SK-MEL-5 (cell line): ENCODE results near the gene NDE1. TPM values are rescaled to one million over a fixed set of nuclear protein-coding genes. Genes with fewer than 3 reads are reported as not detected.
A peak's percentile ranks its signal among the peaks of the same experiment; 100 is the strongest.
"Not testable (repeated sequence)": the region's sequence is repeated elsewhere in the genome, so short reads cannot be mapped to it uniquely, and the experiment has no call there.

ENCODE experiments used
- DNase-seq: peaks from one replicate; pipeline ENCODE4 v3.0.0-alpha.2; 2016; ENCODE audit warnings: low read depth, low spot score
- in situ Hi-C: cut with HindIII; loops from 2 replicates; pipeline ENCODE4 v1.10.0; 2016; ENCODE audit warnings: low sequenced_read_pairs, high pct_unique_total_duplicates, low pct_unique_long_range_greater_than_20kb
- polyA plus RNA-seq, 2 experiments: library from polyadenylated mRNA; depleted of rRNA; stranded (reverse); fragments of >200 nt; gene quantifications; 2 replicates each; pipeline ENCODE4 v1.2.3, GENCODE V29; 2015
- total RNA-seq: library from RNA; depleted of rRNA; stranded (reverse); fragments of >200 nt; shearing (Covaris generic); gene quantifications from 2 replicates; pipeline ENCODE4 v1.2.3, GENCODE V29; 2014; rRNA removed

NDE1 gene, protein sequence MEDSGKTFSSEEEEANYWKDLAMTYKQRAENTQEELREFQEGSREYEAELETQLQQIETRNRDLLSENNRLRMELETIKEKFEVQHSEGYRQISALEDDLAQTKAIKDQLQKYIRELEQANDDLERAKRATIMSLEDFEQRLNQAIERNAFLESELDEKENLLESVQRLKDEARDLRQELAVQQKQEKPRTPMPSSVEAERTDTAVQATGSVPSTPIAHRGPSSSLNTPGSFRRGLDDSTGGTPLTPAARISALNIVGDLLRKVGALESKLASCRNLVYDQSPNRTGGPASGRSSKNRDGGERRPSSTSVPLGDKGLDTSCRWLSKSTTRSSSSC
- total RNA-seq, result 23.5 and 30.2 TPM in 2 replicates
- 66.5 and 68.3 TPM in 2 replicates for polyA plus RNA-seq (2015; cell fraction: cytosol; rRNA removed)
- polyA plus RNA-seq (2015; cell fraction: nucleus; rRNA removed), result 20.6 TPM in 2 replicates

DNA sequence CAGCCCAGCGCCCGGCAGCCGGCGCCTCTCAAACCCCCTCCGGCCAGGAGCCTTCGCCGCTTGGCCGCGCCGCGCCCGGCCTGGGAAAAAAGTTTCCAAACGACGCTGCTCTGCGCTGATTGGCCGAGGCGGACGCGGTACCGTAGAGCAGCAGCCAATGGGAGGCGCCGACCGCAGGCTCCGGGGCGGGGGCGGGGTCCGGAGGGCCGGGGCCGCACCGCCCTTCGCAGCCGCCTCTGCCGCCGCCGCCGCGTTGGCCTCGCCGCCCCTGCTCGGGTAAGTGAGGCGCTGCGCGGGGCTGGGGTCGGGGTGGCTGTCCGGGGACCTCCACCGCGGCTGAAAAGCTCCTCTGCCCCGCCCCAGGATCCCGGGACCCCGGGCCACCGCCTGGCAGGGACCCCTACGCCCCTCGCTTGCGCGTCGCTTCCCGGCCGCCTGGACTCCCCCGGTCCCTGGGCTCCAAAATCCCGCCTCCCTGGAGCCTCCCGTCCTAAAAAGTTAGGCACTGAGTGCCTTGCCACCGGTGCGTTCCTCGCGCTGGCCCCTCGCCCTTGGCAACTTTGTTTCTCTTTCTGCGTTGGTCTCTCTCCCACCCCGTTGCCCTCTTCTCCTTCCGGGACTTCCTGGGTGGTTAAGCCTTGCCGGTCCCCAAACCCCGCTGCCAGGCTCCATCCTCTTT lies at the start of gene NDE1:
Gene NDE1 (plus strand): TSS at position 227 of the 679 bp plus-strand sequence. CDS start 14,534 bp downstream, outside the sequence.
- in situ Hi-C loops, result no loop called here
- DNase-seq, result peak; percentile 90

DNA sequence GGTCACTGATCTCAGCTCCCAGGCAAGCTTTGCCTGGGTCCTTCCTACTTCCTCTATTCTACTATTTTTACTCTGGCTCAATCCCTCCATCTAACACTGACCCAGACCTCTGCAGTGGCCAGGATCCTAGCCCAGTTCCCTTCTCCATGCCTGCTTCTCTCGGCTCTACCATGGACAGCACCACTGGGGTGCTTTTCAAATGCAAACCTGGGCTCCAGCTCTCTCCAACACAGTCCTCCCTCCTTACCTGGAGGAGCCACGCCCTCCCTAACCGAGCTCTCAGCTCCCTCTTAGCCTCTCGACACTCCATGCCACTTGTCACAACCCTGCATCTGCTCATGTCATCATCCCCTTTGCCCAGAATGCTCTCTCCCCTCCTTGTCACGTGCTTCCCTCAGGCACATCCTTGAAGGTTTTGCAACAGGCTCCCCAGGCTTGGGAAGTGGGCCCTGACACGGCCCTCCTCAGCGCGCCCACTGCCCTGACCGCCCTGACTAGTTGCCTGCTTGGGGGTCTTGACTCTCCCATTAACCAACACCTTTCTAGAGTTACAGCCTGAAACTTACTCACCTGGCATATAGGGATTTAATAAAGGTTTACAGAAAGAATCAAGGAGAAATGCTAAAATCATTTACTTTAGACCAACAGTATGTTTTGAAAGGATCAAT lies 48.7 kb upstream of the NDE1 start:
- in situ Hi-C loops, result no loop called here
- DNase-seq, result no peak

GRCh38 chr16:15602285-15603044 lies 47.6 kb upstream of the NDE1 start:
- in situ Hi-C loops, result no loop called here

DNA sequence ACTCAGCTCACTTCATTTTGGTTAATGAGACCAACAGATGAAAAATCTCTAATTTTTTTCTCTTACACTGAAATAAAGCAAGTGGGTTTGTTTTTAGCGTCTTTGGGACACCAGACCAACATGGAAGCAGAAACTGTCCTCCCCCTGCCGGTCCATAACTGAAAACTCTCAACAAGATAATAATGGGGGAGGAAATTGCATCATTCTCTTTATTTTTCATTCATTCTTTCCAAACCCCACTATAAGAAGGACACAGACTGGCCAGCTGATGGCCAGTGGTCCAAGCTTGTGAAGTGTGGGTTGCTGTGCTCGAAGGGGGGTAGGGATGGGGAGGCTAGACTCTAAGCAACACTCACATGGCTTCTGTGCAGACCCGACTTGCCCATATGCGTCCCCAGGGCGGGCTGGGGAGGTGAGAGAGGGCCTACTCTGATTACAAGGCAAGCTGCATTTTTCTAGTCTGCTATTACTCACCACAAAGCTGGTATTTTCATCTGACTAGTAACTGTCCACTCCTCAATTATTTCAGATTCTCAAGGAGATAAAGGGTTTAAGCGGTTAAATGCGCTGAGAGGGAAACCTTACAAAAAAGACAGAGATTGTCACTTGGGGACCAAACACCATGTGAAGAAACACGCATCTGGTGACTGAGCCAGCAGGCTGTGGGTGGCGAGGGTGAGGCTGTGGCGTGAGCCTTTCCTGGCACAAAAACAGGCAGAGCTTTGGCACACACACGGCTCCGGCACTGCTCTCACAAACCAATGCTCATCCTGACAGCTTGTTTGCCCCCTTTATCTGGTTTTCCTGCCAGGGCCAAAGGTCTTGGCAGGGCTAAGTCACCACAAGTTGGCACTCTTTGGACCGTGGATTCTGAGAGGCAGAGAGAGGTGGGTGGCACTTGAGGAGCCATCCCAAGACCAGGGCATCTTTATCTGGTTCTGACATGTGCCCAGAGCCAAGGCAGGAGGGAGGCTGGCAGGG lies 45.3 kb upstream of the NDE1 start:
- in situ Hi-C loops, result no loop called here

More at GRCh38 chr16:15602285-15603044, 47.6 kb upstream of the NDE1 start:
- no peak for DNase-seq

GRCh38 chr16:15605839-15606517 lies 44.1 kb upstream of the NDE1 start:
- in situ Hi-C loops, result no loop called here

More for the DNA sequence above, 45.3 kb upstream of the NDE1 start:
- no peak for DNase-seq

DNA sequence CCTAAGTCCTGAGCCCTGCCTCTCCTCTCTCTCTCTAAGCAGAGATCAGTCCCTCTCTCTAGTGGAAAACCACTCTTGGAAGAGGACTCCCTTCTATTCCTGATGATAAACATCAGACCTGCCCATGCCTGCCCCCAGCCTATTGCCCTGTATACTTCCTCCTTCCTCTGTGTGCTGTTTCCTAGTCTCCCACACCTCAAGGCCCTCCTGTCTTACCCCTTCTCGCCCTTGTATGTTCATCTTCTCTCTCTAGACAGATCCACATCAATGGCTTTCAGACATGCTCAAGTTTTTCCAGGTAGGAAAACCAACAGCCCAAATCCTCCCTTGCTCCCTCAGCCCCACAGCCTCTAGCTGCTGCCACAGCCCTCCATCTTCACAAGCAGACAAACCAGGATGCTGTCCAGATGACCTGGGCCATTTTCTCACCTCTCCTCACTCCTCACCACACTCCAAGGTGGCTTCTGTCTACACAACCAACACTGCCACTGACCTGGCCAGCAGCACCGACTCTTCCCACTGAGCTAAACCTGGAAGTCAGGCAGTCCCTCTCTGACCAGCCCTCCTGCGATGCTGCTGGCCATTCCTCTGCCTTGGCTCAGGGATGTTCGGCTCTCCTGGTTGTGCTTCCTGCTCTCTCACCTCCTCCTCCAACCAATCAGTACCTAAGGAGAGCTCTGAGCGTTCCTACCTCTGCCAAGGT lies 43.4 kb upstream of the NDE1 start:
- in situ Hi-C loops, result no loop called here

More at GRCh38 chr16:15605839-15606517, 44.1 kb upstream of the NDE1 start:
- DNase-seq, result no peak

DNA sequence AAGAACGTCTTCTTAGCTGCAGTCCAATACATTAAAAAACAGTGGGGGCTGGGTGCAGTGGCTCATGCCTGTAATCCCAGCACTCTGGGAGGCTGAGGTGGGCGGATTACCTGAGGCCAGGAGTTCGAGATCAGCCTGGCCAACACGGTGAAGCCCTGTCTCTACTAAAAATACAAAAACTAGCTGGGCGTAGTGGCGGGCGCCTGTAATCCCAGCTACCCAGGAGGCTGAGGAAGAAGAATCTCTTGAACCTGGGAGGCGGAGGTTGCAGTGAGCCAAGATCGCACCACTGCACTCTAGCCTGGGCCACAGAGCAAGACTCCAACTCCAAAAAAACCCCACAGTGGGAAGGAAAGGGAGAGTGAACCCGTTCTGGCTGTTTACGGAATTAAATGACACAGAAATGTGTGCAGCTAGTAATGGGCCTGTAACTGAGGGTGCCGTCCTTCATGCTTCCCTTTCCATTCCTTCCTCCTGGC lies 42.8 kb upstream of the NDE1 start:
- in situ Hi-C loops, DNase-seq: not testable (repeated sequence)

More for the DNA sequence above, 43.4 kb upstream of the NDE1 start:
- DNase-seq, result no peak

DNA sequence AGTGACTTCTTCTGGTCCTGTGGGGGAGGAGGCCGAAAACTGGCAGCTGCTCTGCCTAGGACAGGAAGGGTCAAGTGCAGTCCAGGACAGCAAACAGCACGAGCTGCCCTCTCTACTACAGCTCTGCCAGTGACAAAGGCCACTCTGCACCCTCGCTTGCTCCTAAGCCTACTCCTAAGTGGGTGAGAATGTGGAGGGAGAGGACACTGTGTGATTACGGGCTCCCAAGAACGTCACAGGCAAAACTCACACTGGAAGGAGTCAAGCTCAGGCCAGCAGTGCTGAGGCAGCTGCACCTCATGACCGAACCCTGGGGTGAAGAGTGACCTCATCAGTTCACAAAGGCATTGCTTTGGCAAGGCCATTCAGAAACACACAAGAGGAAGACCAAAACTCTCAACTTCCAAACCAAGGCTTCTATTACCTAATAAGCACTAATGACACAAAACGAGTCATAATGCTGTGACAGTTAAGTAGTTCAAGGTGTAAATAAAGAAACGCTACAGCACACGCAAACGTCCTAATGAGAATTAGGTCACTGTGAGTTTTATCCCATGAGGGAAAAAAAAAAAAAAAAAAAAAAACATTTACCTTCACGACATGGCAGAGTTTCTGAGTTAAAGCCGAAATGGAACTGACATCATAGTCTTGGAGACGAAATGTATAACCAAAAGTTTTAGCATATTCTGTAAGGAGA lies 42.2 kb upstream of the NDE1 start:
- in situ Hi-C loops, result no loop called here
- DNase-seq, result peak; percentile 34

- no peak for DNase-seq
- in situ Hi-C loops, result no loop called here
Measured at GRCh38 chr16:15608398-15609285, 41.4 kb upstream of the NDE1 start.

- in situ Hi-C loops, result no loop called here
- no peak for DNase-seq
Measured at GRCh38 chr16:15609286-15609649, 40.8 kb upstream of the NDE1 start.

DNA sequence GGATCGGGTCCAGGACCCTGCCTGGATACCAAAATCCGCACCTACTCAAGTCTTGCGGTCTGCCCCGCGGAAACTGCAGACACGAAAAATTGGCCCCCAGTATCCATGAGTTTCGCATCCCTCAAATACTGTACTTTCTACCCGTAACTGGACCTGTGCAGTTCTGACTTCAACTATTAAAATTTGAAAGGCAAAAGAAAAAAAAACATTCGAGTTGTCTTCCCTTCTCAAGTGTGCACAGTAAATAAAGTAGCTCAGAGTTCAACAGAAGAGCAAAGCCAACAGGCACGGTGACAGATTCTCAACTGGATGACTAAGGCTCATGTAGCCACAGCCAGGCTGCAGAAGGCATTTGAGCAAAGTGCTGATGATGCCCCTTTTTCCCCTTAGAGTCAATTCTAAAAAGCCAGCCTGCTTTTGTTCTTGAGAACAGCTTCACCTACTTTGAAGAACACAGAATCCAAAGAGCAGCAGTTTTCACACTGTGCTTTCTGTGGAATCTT lies 39.6 kb upstream of the NDE1 start:
- no peak for DNase-seq
- in situ Hi-C loops, result no loop called here

DNA sequence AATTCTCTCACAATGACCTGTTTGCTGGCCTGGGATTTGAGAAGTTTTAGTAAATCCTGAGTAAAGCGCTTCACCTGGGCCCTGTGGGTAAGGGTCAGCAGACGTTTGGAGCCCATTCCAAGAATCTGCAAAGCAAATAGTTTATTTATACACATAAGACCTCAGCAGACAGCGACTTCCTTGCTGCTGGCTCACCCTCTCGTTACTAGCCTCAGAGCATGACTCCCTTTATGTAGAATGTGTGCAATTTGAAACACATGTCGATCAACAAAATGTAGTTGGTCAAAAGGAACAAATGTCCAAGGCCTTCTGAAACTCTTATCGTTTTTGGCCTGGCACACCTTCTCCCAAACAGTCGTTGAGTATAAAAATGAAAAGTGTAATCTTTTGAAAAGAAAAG lies 38.4 kb upstream of the NDE1 start:
- in situ Hi-C loops, result no loop called here
- DNase-seq, result no peak

DNA sequence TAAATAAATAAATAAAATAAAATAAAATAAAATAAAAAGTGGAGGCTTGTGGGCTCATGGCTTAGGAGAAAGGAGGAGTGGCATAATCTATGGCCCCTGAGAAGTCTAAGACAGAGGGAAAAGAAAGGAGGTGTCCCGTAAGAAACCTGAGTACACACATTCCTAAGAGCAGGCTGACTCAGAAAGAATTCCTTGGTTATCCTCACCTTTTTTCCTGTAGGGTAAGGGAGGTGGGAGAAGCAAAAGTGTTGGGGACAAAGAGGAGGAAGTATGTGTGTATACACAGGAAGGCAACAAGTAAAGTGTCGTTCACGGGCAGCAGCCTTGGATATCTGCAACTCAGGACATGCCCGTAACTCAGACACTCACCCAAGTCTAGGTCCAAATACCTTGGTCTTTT lies 36.4 kb upstream of the NDE1 start:
- DNase-seq, result no peak
- in situ Hi-C loops, result no loop called here

GRCh38 chr16:15616012-15616411 lies 34.0 kb upstream of the NDE1 start:
- DNase-seq, result no peak
- in situ Hi-C loops, result no loop called here
